ENCODE results near the gene SASH3.

SASH3 gene

GRCh38 chrX:129798888-129799287 is 19.1 kb downstream of the SASH3 start:
- TF ChIP-seq CTCF (conservative IDR thresholded peaks at IDR 0.05; ENCODE audit: low read length) = no peak
- H3K4me3 ChIP-seq (ENCODE audit: low read length) = no peak overlapping the region

GRCh38 chrX:129800186-129800585 is 20.4 kb downstream of the SASH3 start:
- TF ChIP-seq CTCF (conservative IDR thresholded peaks at IDR 0.05; ENCODE audit: low read length) = no peak
- DNase-seq (ENCODE audit: low read depth) = no peak
- no peak overlapping the region for H3K4me3 ChIP-seq (ENCODE audit: low read length)

More at GRCh38 chrX:129798888-129799287, 19.1 kb downstream of the SASH3 start:
- DNase-seq (ENCODE audit: low read depth) = no peak

GRCh38 chrX:129802863-129803262 is 23.1 kb downstream of the SASH3 start:
- no peak overlapping the region for H3K4me3 ChIP-seq (ENCODE audit: low read length)
- TF ChIP-seq CTCF (conservative IDR thresholded peaks at IDR 0.05; ENCODE audit: low read length) = no peak
- DNase-seq (ENCODE audit: low read depth) = no peak

GRCh38 chrX:129804806-129805205 is 25.1 kb downstream of the SASH3 start:
- no peak overlapping the region for H3K4me3 ChIP-seq (ENCODE audit: low read length)
- DNase-seq (ENCODE audit: low read depth) = no peak
- TF ChIP-seq CTCF (conservative IDR thresholded peaks at IDR 0.05; ENCODE audit: low read length) = no peak

- DNase-seq (ENCODE audit: low read depth) = peak; percentile 52
- no peak for TF ChIP-seq CTCF (conservative IDR thresholded peaks at IDR 0.05; ENCODE audit: low read length)
- H3K4me3 ChIP-seq (ENCODE audit: low read length) = no peak overlapping the region
These were observed 28.5 kb downstream of the SASH3 start for GRCh38 chrX:129808158-129808828.

- peak; percentile 0 for DNase-seq (ENCODE audit: low read depth)
- no peak for TF ChIP-seq CTCF (conservative IDR thresholded peaks at IDR 0.05; ENCODE audit: low read length)
- no peak overlapping the region for H3K4me3 ChIP-seq (ENCODE audit: low read length)
These were observed 29.4 kb downstream of the SASH3 start for GRCh38 chrX:129808829-129809796.

All from AG10803 (cell line).